Dendritic cell treated with granulocyte-macrophage colony-stimulating factor and Interleukin-4, amounts not matched to agents 40 ng/mL and 50 ng/mL, for 4 days (primary cell): Measurements from ENCODE around the gene ACTN1.
A peak's percentile ranks its signal among the peaks of the same experiment; 100 is the strongest.
"Not testable (repeated sequence)": the region's sequence is repeated elsewhere in the genome, so short reads cannot be mapped to it uniquely, and the experiment has no call there.

ENCODE experiments used
- H3K27ac Mint-ChIP-seq: one replicate; pipeline ENCODE4 v1.8.0; 2022; ENCODE audit warnings: mild to moderate bottlenecking, mixed read lengths
- H3K27me3 Mint-ChIP-seq: one replicate; pipeline ENCODE4 v1.8.0; 2022; ENCODE audit warnings: mild to moderate bottlenecking, mixed read lengths
- H3K36me3 Mint-ChIP-seq: one replicate; pipeline ENCODE4 v1.8.0; 2022; ENCODE audit warnings: low read depth, mixed read lengths
- H3K4me1 Mint-ChIP-seq: one replicate; pipeline ENCODE4 v1.8.0; 2022; ENCODE audit warnings: low read depth, mixed read lengths
- H3K4me3 Mint-ChIP-seq: one replicate; pipeline ENCODE4 v1.8.0; 2022; ENCODE audit warnings: mild to moderate bottlenecking, moderate library complexity, mixed read lengths
- H3K9me3 Mint-ChIP-seq: one replicate; pipeline ENCODE4 v1.8.0; 2022; ENCODE audit warnings: mixed read lengths
- intact Hi-C: fragments of 100-400 bp; cut with micrococcal nuclease; formaldehyde crosslinking; loops from one replicate; pipeline ENCODE4 v1.15.0; 2022

The ACTN1 gene

GRCh38 chr14:68981139-68981538 lies 2.0 kb upstream of the ACTN1 start:
- peaks cover 21% of the 10 kb centered on the region for H3K4me1 Mint-ChIP-seq
- intact Hi-C loops = no loop called here
- peaks cover 23% of the 10 kb centered on the region for H3K27me3 Mint-ChIP-seq
- H3K36me3 Mint-ChIP-seq = peaks cover 18% of the 10 kb centered on the region
- no peaks in the 10 kb centered on the region for H3K9me3 Mint-ChIP-seq
- no peak overlapping the region for H3K27ac Mint-ChIP-seq
- H3K4me3 Mint-ChIP-seq = no peak overlapping the region

DNA sequence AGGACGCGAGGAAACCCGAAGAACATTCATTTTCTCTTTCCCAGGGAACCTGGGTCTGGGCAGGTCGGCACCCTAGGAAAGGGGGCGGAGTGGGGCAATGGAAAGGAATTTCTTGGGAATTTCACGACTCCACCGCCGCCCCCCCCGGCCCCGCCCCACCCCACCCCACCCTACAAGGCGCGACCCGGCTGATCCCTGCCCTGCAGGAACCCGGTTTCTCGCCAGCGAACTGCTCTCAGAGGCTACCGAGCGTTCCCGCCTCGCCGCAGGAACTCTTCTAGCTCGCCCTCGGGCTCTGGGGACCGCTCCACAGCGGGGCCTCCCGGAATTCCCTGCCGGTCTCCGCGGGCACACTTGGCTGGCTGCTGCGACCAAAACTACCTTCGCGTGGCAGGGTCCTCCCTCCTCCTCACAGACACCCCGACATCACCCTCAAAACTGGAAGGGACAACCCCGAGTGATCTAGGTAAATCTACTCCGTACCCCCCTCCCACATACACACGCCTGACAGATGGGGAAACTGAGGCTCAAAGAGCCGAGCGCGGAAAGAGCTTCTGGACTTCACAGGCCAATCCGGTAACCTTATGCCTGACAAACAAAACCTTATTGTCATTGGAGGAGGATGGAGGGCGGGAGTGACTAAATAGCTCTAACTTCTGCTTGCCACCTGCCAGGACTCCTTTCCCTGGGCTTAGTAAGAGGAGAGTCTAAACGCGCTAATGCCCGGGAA lies 785 bp upstream of the ACTN1 start:
- Mint-ChIP-seq H3K9me3 (no peaks in the 10 kb centered on the region), H3K4me1 (peaks cover 34% of the 10 kb centered on the region), H3K27me3 (peaks cover 18% of the 10 kb centered on the region), H3K36me3 (peaks cover 26% of the 10 kb centered on the region), H3K27ac (peak overlapping the region; percentile 74), H3K4me3 (peak overlapping the region; percentile 86)
- intact Hi-C loops = loop anchor here (2.0 to 5.0 kb wide), 3 partner anchors 53 to 69 kb away; no protein-coding TSS in a partner anchor

DNA sequence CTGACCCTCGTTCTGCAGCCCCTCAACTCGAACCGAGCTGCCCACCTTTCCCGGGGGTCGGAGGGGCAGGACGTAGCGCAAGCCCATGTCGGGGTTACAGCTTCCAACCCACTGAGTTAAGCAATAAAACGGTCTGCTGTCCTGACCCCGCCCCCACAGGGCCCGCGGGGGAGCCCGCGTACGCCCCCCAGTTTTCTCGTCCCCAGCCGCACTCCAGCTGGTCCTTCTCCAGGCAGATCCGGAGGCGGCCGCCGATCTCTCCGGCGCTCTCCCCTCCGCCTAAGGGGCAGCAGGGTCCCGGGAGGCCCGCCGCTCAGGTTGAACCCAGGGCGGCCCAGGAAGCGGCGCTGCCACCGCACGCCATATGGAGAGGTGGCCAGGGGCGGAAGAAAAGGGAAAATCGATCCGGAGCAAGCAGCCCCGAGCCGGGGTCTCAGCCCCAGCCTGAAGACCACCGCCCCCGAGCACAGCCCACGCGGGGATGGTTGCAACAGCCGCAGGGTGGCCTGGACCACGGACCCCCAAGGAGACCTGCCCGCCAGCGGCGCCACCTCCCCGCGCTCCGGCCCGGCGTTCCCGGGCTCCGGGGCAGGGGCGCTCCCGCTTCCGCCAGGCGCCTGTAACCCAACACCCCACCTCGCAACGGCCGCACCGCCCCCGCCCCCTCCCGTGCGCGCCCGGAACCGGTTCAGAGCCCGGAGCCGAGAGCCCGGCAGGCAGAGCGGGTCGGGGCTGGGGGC lies 760 bp downstream of the ACTN1 start:
- Mint-ChIP-seq H3K4me3 (peak overlapping the region; percentile 86), H3K9me3 (peaks cover 6% of the 10 kb centered on the region), H3K4me1 (peaks cover 40% of the 10 kb centered on the region), H3K36me3 (peaks cover 41% of the 10 kb centered on the region), H3K27me3 (peaks cover 14% of the 10 kb centered on the region), H3K27ac (peak overlapping the region; percentile 74)
- intact Hi-C loops = loop anchor here (2.0 to 5.0 kb wide), 3 partner anchors 51 to 68 kb away; no protein-coding TSS in a partner anchor

DNA sequence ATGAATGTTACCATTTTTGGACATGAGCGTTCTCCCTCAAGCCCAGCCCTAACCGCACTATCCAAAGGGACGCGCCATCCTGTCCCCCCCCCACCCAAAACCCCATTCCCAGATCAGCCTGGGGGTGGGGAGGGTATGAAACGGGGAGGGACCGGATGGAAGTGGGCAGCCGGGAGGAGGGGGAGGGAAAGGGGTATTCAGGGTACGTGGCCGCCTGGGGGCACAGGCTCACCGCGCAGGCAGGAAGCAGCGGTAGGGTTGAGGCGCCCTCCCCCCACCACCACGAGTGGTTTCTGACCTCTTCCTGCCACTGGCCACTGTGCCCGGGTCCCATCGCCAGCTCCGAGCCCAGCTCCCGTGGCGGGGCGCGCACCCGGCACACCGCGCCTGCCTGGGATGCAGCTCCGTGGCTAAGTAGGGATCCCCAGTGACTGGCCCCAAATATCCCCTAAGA lies 1.4 kb downstream of the ACTN1 start:
- Mint-ChIP-seq H3K9me3 (peaks cover 11% of the 10 kb centered on the region), H3K27ac (peak overlapping the region; percentile 74), H3K27me3 (peaks cover 12% of the 10 kb centered on the region), H3K4me1 (peaks cover 41% of the 10 kb centered on the region), H3K36me3 (peaks cover 47% of the 10 kb centered on the region), H3K4me3 (peak overlapping the region; percentile 86)
- intact Hi-C loops = loop anchor here (2.0 to 5.0 kb wide), 4 partner anchors 50 to 175 kb away; partner anchors contain the start of gene DCAF5

DNA sequence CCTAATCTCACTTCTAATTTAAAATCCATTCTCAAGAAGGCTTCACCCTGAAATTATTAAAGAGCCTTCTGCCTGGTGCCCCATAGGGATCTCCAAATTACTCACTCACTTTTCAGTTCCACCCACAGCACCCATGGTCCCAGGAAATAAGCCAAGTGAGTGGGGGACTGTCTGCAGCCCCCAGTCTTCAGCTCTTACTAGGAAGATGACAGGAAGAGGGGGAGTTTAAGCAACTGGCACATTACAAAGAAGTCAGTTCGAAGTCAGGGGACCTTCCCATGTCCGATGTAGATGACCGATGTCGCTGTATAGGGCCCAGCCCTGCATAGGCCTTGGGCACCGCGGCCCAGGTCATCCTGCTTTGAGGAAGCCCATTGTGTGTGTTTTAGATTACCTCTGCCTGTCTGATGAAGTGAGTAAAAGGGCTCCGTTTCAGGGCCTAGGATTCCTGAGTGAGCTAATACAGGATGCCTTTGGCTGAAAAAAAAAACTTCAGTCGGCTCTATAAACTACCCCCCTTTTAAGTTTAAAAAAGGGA lies 1.9 kb downstream of the ACTN1 start:
- Mint-ChIP-seq H3K9me3 (peaks cover 11% of the 10 kb centered on the region), H3K4me1 (peaks cover 45% of the 10 kb centered on the region), H3K27ac (peak overlapping the region; percentile 74), H3K36me3 (peaks cover 52% of the 10 kb centered on the region), H3K4me3 (peak overlapping the region; percentile 86), H3K27me3 (peaks cover 8% of the 10 kb centered on the region)
- intact Hi-C loops = loop anchor here (2.0 to 5.0 kb wide), 3 partner anchors 50 to 176 kb away; partner anchors contain the start of gene DCAF5

GRCh38 chr14:68976160-68977067 lies 2.7 kb downstream of the ACTN1 start:
- Mint-ChIP-seq H3K9me3 (peaks cover 11% of the 10 kb centered on the region), H3K4me1 (peaks cover 54% of the 10 kb centered on the region), H3K4me3 (peak overlapping the region; percentile 86), H3K27ac (peak overlapping the region; percentile 74), H3K27me3 (peaks cover 4% of the 10 kb centered on the region), H3K36me3 (peaks cover 60% of the 10 kb centered on the region)
- intact Hi-C loops = loop anchor here (2.0 to 5.0 kb wide), 3 partner anchors 49 to 176 kb away; partner anchors contain the start of gene DCAF5

DNA sequence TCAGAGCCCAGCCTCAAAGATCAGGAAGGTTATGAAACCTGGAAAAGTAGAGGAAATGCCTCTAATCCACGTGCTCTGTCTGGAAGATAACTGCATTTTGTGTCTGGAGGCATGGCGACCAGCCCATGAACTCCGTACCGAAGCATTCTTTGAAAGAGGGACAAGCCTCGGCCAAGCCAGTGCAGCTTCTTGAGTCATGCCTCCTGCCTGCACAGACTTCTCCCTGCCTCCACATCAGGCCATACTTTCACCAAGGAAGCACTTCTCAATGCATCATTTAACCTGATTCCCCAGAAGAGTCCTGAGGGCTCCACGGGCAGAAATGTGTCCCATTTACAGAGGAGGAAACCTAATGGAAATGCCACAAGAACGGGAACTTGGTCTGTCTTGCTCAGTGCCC lies 3.4 kb downstream of the ACTN1 start:
- Mint-ChIP-seq H3K36me3 (peaks cover 68% of the 10 kb centered on the region), H3K4me3 (no peak overlapping the region), H3K27me3 (peaks cover 3% of the 10 kb centered on the region), H3K4me1 (peaks cover 61% of the 10 kb centered on the region), H3K9me3 (peaks cover 11% of the 10 kb centered on the region), H3K27ac (peak overlapping the region; percentile 74)
- intact Hi-C loops = loop anchor here (2.0 to 5.0 kb wide), 3 partner anchors 48 to 177 kb away; partner anchors contain the start of gene DCAF5

- Mint-ChIP-seq H3K4me1 (peaks cover 63% of the 10 kb centered on the region), H3K36me3 (peaks cover 76% of the 10 kb centered on the region), H3K4me3 (no peak overlapping the region), H3K9me3 (peaks cover 11% of the 10 kb centered on the region), H3K27ac (peak overlapping the region; percentile 16), H3K27me3 (no peaks in the 10 kb centered on the region)
- intact Hi-C loops = loop anchor here (5.0 kb wide), 2 partner anchors 48 to 67 kb away; no protein-coding TSS in a partner anchor
Observed at GRCh38 chr14:68974759-68975347, 4.2 kb downstream of the ACTN1 start.

DNA sequence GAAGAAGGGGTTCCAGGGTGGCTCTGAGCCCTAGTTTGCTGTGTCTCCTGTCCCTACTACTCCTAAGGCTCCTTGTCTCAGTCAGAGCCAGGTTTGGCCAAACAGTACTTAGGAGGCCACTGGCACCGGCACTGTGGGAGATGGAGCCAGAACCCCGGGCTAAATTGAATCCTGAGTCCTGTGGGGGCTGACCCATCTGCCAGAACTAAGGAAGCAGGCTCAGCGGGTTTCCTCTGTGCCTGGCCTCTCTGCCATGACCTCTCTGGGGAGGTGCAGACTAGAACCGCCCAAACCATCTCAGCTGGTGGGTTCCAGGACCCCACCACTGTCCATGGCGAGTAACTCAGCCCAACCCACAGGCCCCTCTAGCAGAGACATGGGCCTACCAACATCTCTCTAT lies 5.5 kb downstream of the ACTN1 start:
- peaks cover 79% of the 10 kb centered on the region for H3K36me3 Mint-ChIP-seq
- no peak overlapping the region for H3K4me3 Mint-ChIP-seq
- intact Hi-C loops = no loop called here

GRCh38 chr14:68973219-68973565 lies 5.9 kb downstream of the ACTN1 start:
- H3K27ac Mint-ChIP-seq, intact Hi-C loops, H3K4me3 Mint-ChIP-seq, H3K27me3 Mint-ChIP-seq: not testable (repeated sequence)
- Mint-ChIP-seq H3K9me3 (peaks cover 11% of the 10 kb centered on the region), H3K36me3 (peaks cover 77% of the 10 kb centered on the region), H3K4me1 (peaks cover 79% of the 10 kb centered on the region)

More for the DNA sequence above, 5.5 kb downstream of the ACTN1 start:
- Mint-ChIP-seq H3K27ac (no peak overlapping the region), H3K4me1 (peaks cover 75% of the 10 kb centered on the region), H3K27me3 (no peaks in the 10 kb centered on the region), H3K9me3 (peaks cover 11% of the 10 kb centered on the region)

DNA sequence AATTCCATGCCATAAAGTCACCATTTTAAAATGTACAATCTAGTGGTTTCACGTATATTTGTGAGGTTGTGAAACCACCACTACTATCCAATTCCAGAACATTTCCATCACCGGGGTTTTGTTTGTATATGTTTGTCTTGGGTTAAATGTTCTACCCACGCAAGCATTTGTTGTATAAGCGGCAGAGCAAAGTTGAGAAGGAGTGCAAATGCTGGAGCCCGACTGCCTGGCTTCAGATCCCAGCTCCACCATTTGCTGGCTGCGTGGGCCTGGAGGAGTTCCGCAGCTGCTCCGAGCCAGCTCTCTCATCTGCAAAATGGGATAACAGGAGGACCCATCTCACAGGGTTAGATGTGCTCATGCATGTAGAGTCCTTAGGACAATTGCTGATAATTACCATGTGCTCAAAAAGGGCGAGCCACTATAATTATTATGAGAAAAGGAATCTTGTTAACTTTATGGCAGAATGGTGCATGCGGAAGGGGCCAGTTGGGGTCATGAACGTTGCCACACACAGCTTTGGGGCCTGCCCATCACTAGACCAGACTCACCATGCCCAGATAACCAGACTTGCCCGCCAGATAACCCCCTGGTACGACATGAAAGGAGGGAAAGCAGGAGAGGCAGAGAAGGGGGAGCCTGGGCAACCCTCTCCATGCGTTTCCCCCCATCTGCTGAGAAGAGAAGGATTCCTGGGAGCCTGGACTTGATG lies 6.4 kb downstream of the ACTN1 start:
- H3K4me3 Mint-ChIP-seq = no peak overlapping the region
- peaks cover 84% of the 10 kb centered on the region for H3K4me1 Mint-ChIP-seq
- H3K9me3 Mint-ChIP-seq = peaks cover 11% of the 10 kb centered on the region
- intact Hi-C loops = no loop called here
- H3K36me3 Mint-ChIP-seq = peaks cover 72% of the 10 kb centered on the region
- H3K27ac Mint-ChIP-seq = no peak overlapping the region
- H3K27me3 Mint-ChIP-seq = no peaks in the 10 kb centered on the region

- no peaks in the 10 kb centered on the region for H3K27me3 Mint-ChIP-seq
- H3K4me1 Mint-ChIP-seq = peaks cover 85% of the 10 kb centered on the region
- intact Hi-C loops = no loop called here
- peaks cover 11% of the 10 kb centered on the region for H3K9me3 Mint-ChIP-seq
- H3K36me3 Mint-ChIP-seq = peaks cover 65% of the 10 kb centered on the region
- H3K4me3 Mint-ChIP-seq = no peak overlapping the region
- H3K27ac Mint-ChIP-seq = no peak overlapping the region
Observed at GRCh38 chr14:68971411-68972035, 7.6 kb downstream of the ACTN1 start.
